OCI-LY7 (cell line): Measurements from ENCODE around the gene ATAD3B. TPM values are rescaled to one million over a fixed set of nuclear protein-coding genes. Genes with fewer than 3 reads are reported as not detected.

Experiments
- BruUV-seq: library from RNA; stranded (reverse); fragments of 400-500 nt; replicated peaks from 2 replicates; lab custom pipeline; 2021; lab: Mats Ljungman, UMichigan
- CTCF ChIA-PET: fragments of 300-600 bp; sonication (Branson Sonifier 250); formaldehyde crosslinking; loops from one replicate; lab custom pipeline; 2022; ENCODE audit warnings: antibody characterized with exemption; ENCODE audit not compliant: unreplicated experiment; lab: Charles Lee
- POLR2A ChIA-PET: fragments of 300-600 bp; sonication (Branson Sonifier 250); formaldehyde crosslinking; loops from one replicate; lab custom pipeline; 2022; ENCODE audit warnings: antibody characterized with exemption; lab: Charles Lee
- DNase-seq: peaks from one replicate; pipeline ENCODE4 v3.0.0-alpha.2; 2015; ENCODE audit warnings: low spot score
- H2AFZ ChIP-seq: fragments of 200-600 bp; sonication (generic), shearing (Covaris generic); 2 replicates; pipeline ENCODE4 v1.6.1; 2014; ENCODE audit warnings: mild to moderate bottlenecking, antibody characterized with exemption, low read length, moderate library complexity
- H3K27ac ChIP-seq: fragments of 200-600 bp; sonication (generic); 2 replicates; pipeline ENCODE4 v1.5.1; 2014; ENCODE audit warnings: mixed run types, low read depth, mild to moderate bottlenecking, moderate library complexity, low read length, inconsistent platforms; ENCODE audit not compliant: poor library complexity, severe bottlenecking
- H3K36me3 ChIP-seq: fragments of 200-600 bp; sonication (generic); 2 replicates; pipeline ENCODE4 v1.6.1; 2014; ENCODE audit warnings: mild to moderate bottlenecking, antibody characterized with exemption, low read length, moderate library complexity, mixed read lengths; ENCODE audit not compliant: insufficient read depth
- H3K4me1 ChIP-seq: fragments of 200-600 bp; sonication (generic); 2 replicates; pipeline ENCODE4 v1.5.1; 2014; ENCODE audit warnings: mild to moderate bottlenecking, low read length; ENCODE audit not compliant: insufficient read depth, poor library complexity, severe bottlenecking
- H3K4me2 ChIP-seq: fragments of 200-600 bp; sonication (generic); 2 replicates; pipeline ENCODE4 v1.6.1; 2014; ENCODE audit warnings: mild to moderate bottlenecking, low read length
- H3K4me3 ChIP-seq: fragments of 200-600 bp; sonication (generic); 2 replicates; pipeline ENCODE4 v1.5.1; 2014; ENCODE audit warnings: mild to moderate bottlenecking, low read depth, low read length; ENCODE audit not compliant: poor library complexity, severe bottlenecking
- H3K79me2 ChIP-seq: fragments of 200-600 bp; sonication (generic); 2 replicates; pipeline ENCODE4 v1.6.1; 2016; ENCODE audit warnings: low read depth, mild to moderate bottlenecking, low read length, moderate library complexity, mixed read lengths; ENCODE audit not compliant: insufficient read depth
- H3K9me2 ChIP-seq: fragments of 200-600 bp; sonication (generic); 2 replicates; pipeline ENCODE4 v1.6.1; 2016; ENCODE audit warnings: mild to moderate bottlenecking, low read length, mixed read lengths; ENCODE audit not compliant: insufficient read depth
- H3K9me3 ChIP-seq: fragments of 200-600 bp; sonication (generic); 2 replicates; pipeline ENCODE4 v1.6.1; 2014; ENCODE audit warnings: mild to moderate bottlenecking, mixed run types, low read length, mixed read lengths
- H4K20me1 ChIP-seq: fragments of 200-600 bp; sonication (generic); 2 replicates; pipeline ENCODE4 v1.6.1; 2014; ENCODE audit warnings: mild to moderate bottlenecking, antibody characterized with exemption, low read length, moderate library complexity, mixed read lengths; ENCODE audit not compliant: insufficient read depth
- EZH2phosphoT487 ChIP-seq: fragments of 200-600 bp; sonication (generic); IDR thresholded peaks from 2 replicates; pipeline ENCODE4 v1.6.1; 2018; ENCODE audit warnings: low read depth, borderline replicate concordance, mild to moderate bottlenecking, mixed run types, antibody characterized with exemption, low read length, moderate library complexity, mixed read lengths
- intact Hi-C: fragments of 100-400 bp; cut with micrococcal nuclease; formaldehyde crosslinking; loops from one replicate; pipeline ENCODE4 v1.10.0; 2022; ENCODE audit not compliant: unreplicated experiment
- total RNA-seq, 2 experiments: library from RNA; depleted of rRNA in 1 of 2; stranded (reverse); fragments of >200 nt in 1 of 2; shearing (Covaris generic) in 1 of 2; gene quantifications; 2 replicates each; pipeline ENCODE4 v1.2.3, GENCODE V29; 2014 to 2022
- TF ChIP-seq, protein P1 (sequence below): fragments of 200-600 bp; sonication (generic); conservative IDR thresholded peaks from 2 replicates; pipeline ENCODE4 v1.5.1; 2014; ENCODE audit warnings: mild to moderate bottlenecking, antibody characterized with exemption, low read length, moderate library complexity, mixed read lengths

Gene ATAD3B
- total RNA-seq, 2 experiments from 2014 or later = 54.9 to 62.4 TPM

DNA sequence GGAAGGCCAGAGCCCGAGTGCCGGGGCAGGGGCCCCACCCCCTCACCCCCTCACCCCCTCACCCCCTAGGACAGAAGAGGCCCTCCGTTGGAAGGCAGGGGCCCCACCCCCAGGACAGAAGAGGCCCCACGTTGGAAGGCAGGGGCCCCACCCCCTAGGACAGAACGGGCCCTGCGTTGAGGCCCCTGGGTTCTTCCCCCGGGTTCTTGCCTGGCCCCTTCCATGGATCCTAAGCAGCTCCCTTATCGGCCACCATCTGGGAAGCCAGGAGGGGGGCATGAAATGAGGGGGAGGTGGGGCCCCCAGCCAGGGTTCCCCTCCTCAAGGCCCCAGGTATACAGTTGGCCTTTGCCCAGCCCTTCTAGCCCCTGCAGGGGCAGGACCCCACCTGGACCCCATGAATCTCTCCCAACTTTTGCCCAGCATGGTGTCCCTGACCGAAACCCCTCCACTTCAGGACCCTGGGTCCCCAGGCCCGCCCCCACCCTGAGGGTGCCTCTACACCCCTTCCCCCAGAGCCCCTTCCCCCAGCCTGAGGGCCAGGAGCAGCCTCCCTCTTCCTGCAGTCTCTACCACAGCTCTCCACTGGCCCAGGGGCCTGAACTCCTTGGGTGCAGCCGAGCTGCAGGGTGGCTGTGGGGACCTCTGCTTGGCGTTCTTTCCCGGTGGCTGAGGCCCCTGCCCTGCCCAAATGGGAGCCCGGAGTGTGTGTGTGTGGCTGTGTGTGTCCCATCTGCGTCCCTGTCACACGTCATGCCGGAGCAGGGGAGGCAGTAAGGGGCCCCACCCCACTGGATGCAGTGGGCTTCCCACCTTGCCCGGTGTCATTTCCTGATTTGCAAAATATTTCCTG lies 40.3 kb upstream of the ATAD3B start:
- H3K4me3 ChIP-seq = no peak overlapping the region
- H3K4me1 ChIP-seq = no peaks in the 10 kb centered on the region
- DNase-seq = no peak
- no peak overlapping the region for H2AFZ ChIP-seq
- TF ChIP-seq, protein P1, sequence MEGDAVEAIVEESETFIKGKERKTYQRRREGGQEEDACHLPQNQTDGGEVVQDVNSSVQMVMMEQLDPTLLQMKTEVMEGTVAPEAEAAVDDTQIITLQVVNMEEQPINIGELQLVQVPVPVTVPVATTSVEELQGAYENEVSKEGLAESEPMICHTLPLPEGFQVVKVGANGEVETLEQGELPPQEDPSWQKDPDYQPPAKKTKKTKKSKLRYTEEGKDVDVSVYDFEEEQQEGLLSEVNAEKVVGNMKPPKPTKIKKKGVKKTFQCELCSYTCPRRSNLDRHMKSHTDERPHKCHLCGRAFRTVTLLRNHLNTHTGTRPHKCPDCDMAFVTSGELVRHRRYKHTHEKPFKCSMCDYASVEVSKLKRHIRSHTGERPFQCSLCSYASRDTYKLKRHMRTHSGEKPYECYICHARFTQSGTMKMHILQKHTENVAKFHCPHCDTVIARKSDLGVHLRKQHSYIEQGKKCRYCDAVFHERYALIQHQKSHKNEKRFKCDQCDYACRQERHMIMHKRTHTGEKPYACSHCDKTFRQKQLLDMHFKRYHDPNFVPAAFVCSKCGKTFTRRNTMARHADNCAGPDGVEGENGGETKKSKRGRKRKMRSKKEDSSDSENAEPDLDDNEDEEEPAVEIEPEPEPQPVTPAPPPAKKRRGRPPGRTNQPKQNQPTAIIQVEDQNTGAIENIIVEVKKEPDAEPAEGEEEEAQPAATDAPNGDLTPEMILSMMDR = no peak
- no peak for TF ChIP-seq EZH2phosphoT487
- ChIA-PET POLR2A (no interaction called here), CTCF (interaction anchor here (0.5 kb wide), 1 partner anchor 882 kb away, joined by 3 read pairs; no protein-coding TSS in a partner anchor)
- intact Hi-C loops = no loop called here
- no peak overlapping the region for H3K4me2 ChIP-seq
- no peaks in the 10 kb centered on the region for H3K9me2 ChIP-seq
- H4K20me1 ChIP-seq = no peaks in the 10 kb centered on the region
- no peaks in the 10 kb centered on the region for H3K36me3 ChIP-seq
- no peaks in the 10 kb centered on the region for H3K9me3 ChIP-seq
- no peaks in the 10 kb centered on the region for H3K79me2 ChIP-seq
- H3K27ac ChIP-seq = no peak overlapping the region
- BruUV-seq = no TSS peak

DNA sequence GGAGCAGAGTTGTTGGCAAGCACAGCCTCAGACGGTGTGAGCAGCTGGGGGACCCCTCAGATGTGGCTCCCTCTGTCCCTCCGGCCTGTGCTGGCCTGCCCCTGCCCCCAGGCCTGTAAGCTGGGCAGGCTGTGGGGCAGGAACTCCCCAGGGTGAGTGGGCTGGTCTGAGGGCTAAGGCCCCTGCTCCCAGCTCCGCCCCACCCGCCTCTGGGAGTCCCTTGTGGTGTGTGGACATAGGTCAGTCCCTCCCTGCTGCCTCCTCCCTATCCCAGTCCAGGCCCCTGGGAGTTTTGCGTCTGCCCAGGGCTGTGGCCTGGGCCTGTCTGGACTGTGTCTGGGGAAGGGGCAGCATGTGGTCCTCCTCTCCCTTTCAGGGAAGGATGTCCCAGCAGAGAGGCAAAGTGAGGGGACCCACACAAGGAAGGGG lies 39.7 kb upstream of the ATAD3B start:
- Histone ChIP-seq H2AFZ (no peak overlapping the region), H3K27ac (no peak overlapping the region), H3K4me3 (no peak overlapping the region), H3K9me3 (no peaks in the 10 kb centered on the region), H3K36me3 (no peaks in the 10 kb centered on the region), H4K20me1 (no peaks in the 10 kb centered on the region), H3K4me1 (no peaks in the 10 kb centered on the region), H3K4me2 (no peak overlapping the region), H3K79me2 (no peaks in the 10 kb centered on the region), H3K9me2 (no peaks in the 10 kb centered on the region)
- CTCF ChIA-PET = no interaction called here
- no peak for DNase-seq
- POLR2A ChIA-PET = no interaction called here
- intact Hi-C loops = no loop called here
- no peak for TF ChIP-seq EZH2phosphoT487
- TF ChIP-seq, protein P1 = no peak
- BruUV-seq = no TSS peak

DNA sequence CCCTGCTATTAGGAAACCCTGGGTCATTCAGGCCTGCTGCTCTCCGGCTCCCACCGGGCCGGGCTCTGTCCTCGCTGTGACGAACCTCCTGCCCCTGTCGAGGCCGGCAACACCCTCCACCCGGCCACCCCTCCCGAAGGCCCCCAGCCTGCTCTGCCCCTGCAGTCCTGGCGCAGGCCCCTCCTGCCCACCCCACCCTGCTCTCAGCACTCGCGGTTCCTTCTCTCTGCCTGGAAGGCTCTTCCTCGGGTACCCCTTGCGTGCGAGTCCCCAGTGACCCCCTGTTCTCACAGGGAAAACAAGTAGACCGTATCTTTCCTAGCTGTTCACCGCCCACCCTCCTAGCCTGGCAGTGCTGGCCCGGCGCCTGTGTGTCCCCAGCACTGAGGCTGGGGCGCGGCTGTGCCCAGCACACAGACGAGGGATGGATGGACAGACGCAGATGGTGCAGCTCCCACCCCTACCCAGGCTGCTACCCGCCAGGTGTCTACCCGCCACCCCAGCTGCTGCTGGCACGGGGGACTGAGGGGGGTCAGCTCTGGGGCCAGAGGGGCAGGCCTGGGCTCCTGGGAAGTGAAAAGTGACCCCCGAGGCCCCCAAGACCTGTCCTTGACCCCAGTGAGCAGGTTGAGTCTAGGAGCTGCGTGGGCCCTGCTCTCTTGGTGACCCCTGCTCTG lies 39.2 kb upstream of the ATAD3B start:
- H3K9me3 ChIP-seq = no peaks in the 10 kb centered on the region
- no peaks in the 10 kb centered on the region for H3K36me3 ChIP-seq
- no peaks in the 10 kb centered on the region for H3K4me1 ChIP-seq
- no peaks in the 10 kb centered on the region for H4K20me1 ChIP-seq
- CTCF ChIA-PET = no interaction called here
- no peaks in the 10 kb centered on the region for H3K9me2 ChIP-seq
- DNase-seq = no peak
- H3K4me2 ChIP-seq = no peak overlapping the region
- H3K4me3 ChIP-seq = no peak overlapping the region
- TF ChIP-seq EZH2phosphoT487 = no peak
- TF ChIP-seq, protein P1 = no peak
- H3K79me2 ChIP-seq = no peaks in the 10 kb centered on the region
- intact Hi-C loops = no loop called here
- H3K27ac ChIP-seq = no peak overlapping the region
- H2AFZ ChIP-seq = no peak overlapping the region
- no TSS peak for BruUV-seq
- POLR2A ChIA-PET = no interaction called here
